Stomach (tissue), 4 donors: Measurements from ENCODE around the gene RAB3C.

Experiments used
- CTCF ChIP-seq, 7 experiments: fragments of 450-650 bp in 4 of 7; fragments of 200-600 bp in 3 of 7; sonication (generic) in 3 of 7; IDR thresholded peaks; one replicate each; pipeline ENCODE4 v1.5.1; 2016 to 2019; ENCODE audit warnings: antibody characterized with exemption in 7 of 7, control low read depth in 2 of 7, mild to moderate bottlenecking in 1 of 7
- EP300 ChIP-seq: sonication (generic); formaldehyde crosslinking; IDR thresholded peaks from one replicate; pipeline ENCODE4 v1.6.1; 2017; ENCODE audit warnings: antibody characterized with exemption
- POLR2A ChIP-seq, 4 donors: fragments of 450-650 bp; IDR thresholded peaks; one replicate each; pipeline ENCODE4 v1.6.1; 2016; ENCODE audit warnings: antibody characterized with exemption in 4 of 4, control low read depth in 2 of 4, mild to moderate bottlenecking in 1 of 4, moderate library complexity in 1 of 4
- POLR2AphosphoS5 ChIP-seq, 3 donors: sonication (generic); formaldehyde crosslinking; IDR thresholded peaks; one replicate each; pipeline ENCODE4 v1.6.1; 2016; ENCODE audit warnings: antibody characterized with exemption in 3 of 3

GRCh38 chr5:58615972-58616371 is 33.1 kb downstream of the RAB3C start:
- TF ChIP-seq CTCF (IDR thresholded peaks at IDR 0.05) (no peak), POLR2AphosphoS5 (IDR thresholded peaks at IDR 0.05) (no peak), EP300 (no peak), POLR2A (IDR thresholded peaks at IDR 0.05) (no peak)
